GM23338 (cell line): ENCODE measurements around the gene TMEM119. TPM values are rescaled to one million over a fixed set of nuclear protein-coding genes. Genes with fewer than 3 reads are reported as not detected.
A peak's percentile ranks its signal among the peaks of the same experiment; 100 is the strongest.

ENCODE experiments used
- ATAC-seq: fragments of 200-7000 bp; cut with Tn5 transposase; 3 replicates; pipeline ENCODE4 v1.9.1; 2020
- DNase-seq: peaks from one replicate; pipeline ENCODE4 v3.0.0-alpha.2; 2015; ENCODE audit warnings: low spot score
- H2AFZ ChIP-seq: fragments of 200-600 bp; sonication (generic); 2 replicates; pipeline ENCODE4 v1.8.0; 2016; ENCODE audit warnings: antibody characterized with exemption, mild to moderate bottlenecking, moderate library complexity
- H3F3A ChIP-seq: fragments of 200-600 bp; sonication (generic); replicated peaks from 2 replicates; pipeline ENCODE4 v1.8.0; 2017; ENCODE audit warnings: antibody characterized with exemption, mixed run types, low read depth
- H3K27ac ChIP-seq: fragments of 200-600 bp; sonication (generic); 2 replicates; pipeline ENCODE4 v1.6.1; 2016; ENCODE audit warnings: low read depth
- H3K27me3 ChIP-seq: fragments of 200-600 bp; sonication (generic); 2 replicates; pipeline ENCODE4 v1.8.0; 2016; ENCODE audit warnings: mild to moderate bottlenecking, mixed run types, moderate library complexity; ENCODE audit not compliant: insufficient read depth
- H3K36me3 ChIP-seq: fragments of 200-600 bp; sonication (generic); 2 replicates; pipeline ENCODE4 v1.8.0; 2016; ENCODE audit warnings: mild to moderate bottlenecking; ENCODE audit not compliant: insufficient read depth
- H3K4me1 ChIP-seq: fragments of 200-600 bp; sonication (generic); 2 replicates; pipeline ENCODE4 v1.8.0; 2016; ENCODE audit warnings: mild to moderate bottlenecking, moderate library complexity; ENCODE audit not compliant: insufficient read depth
- H3K4me2 ChIP-seq: fragments of 200-600 bp; sonication (generic); 2 replicates; pipeline ENCODE4 v1.7.1; 2017; ENCODE audit warnings: mixed run types
- H3K4me3 ChIP-seq: fragments of 200-600 bp; sonication (generic); 2 replicates; pipeline ENCODE4 v1.6.1; 2016; ENCODE audit warnings: mixed run types
- H3K79me2 ChIP-seq: fragments of 200-600 bp; sonication (generic); replicated peaks from 2 replicates; pipeline ENCODE4 v1.8.0; 2017; ENCODE audit warnings: mild to moderate bottlenecking; ENCODE audit not compliant: insufficient read depth
- H3K9me2 ChIP-seq: fragments of 200-600 bp; sonication (generic); 2 replicates; pipeline ENCODE4 v1.8.0; 2017; ENCODE audit not compliant: insufficient read depth
- H4K20me1 ChIP-seq: fragments of 200-600 bp; sonication (generic); replicated peaks from 2 replicates; pipeline ENCODE4 v1.8.0; 2017; ENCODE audit warnings: mild to moderate bottlenecking; ENCODE audit not compliant: insufficient read depth
- H3K27ac Mint-ChIP-seq: 2 replicates; pipeline ENCODE4 v1.8.0; 2020; ENCODE audit warnings: inconsistent platforms, mild to moderate bottlenecking, moderate library complexity, mixed read lengths
- H3K27me3 Mint-ChIP-seq: 3 replicates; pipeline ENCODE4 v1.8.0; 2022; ENCODE audit warnings: low read depth, mild to moderate bottlenecking, moderate library complexity, mixed read lengths, inconsistent platforms; ENCODE audit not compliant: insufficient read depth, poor library complexity
- H3K36me3 Mint-ChIP-seq: 3 replicates; pipeline ENCODE4 v1.8.0; 2021; ENCODE audit warnings: low read depth, mild to moderate bottlenecking, inconsistent platforms, moderate library complexity, mixed read lengths
- H3K4me1 Mint-ChIP-seq: 3 replicates; pipeline ENCODE4 v1.8.0; 2020; ENCODE audit warnings: mild to moderate bottlenecking, inconsistent platforms, mixed read lengths
- H3K4me3 Mint-ChIP-seq: 3 replicates; pipeline ENCODE4 v1.8.0; 2021; ENCODE audit warnings: moderate library complexity, mild to moderate bottlenecking, inconsistent platforms, mixed read lengths
- H3K9me3 Mint-ChIP-seq: 3 replicates; pipeline ENCODE4 v1.8.0; 2020; ENCODE audit warnings: moderate library complexity, mild to moderate bottlenecking, inconsistent platforms, mixed read lengths
- CTCF ChIP-seq, 2 experiments: fragments of 200-600 bp in 1 of 2; sonication (generic) in 1 of 2; conservative IDR thresholded peaks; 2 replicates each; pipeline versions ENCODE4 v1.5.1 to v1.6.1; 2016 to 2017; ENCODE audit warnings: antibody characterized with exemption in 2 of 2, low read depth in 2 of 2, mild to moderate bottlenecking in 2 of 2, moderate library complexity in 1 of 2
- EZH2phosphoT487 ChIP-seq: fragments of 200-600 bp; sonication (generic); IDR thresholded peaks from one replicate; pipeline ENCODE4 v1.8.1; 2018; ENCODE audit warnings: antibody characterized with exemption; ENCODE audit not compliant: unreplicated experiment
- POLR2AphosphoS5 ChIP-seq: IDR thresholded peaks from 2 replicates; pipeline ENCODE4 v1.6.1; 2016; ENCODE audit warnings: antibody characterized with exemption, low read depth
- STAT1 ChIP-seq: IDR thresholded peaks from one replicate; pipeline ENCODE4 v1.6.1; 2016; ENCODE audit warnings: antibody characterized with exemption; ENCODE audit not compliant: unreplicated experiment
- polyA plus RNA-seq: library from polyadenylated mRNA; unstranded; fragments of >200 nt; fragmentation: Nextera tagmentation; extraction: Ambion mirVana; gene quantifications from 2 replicates; pipeline ENCODE4 v1.2.1, GENCODE V29; 2016
- total RNA-seq: library from RNA; depleted of rRNA; stranded (reverse); fragments of >200 nt; shearing (Covaris generic); gene quantifications from 2 replicates; pipeline ENCODE4 v1.2.3, GENCODE V29; 2014

The TMEM119 gene
- total and polyA plus RNA-seq, 2 experiments from 2014 or later, result 0.06 to 0.07 TPM

- TF ChIP-seq STAT1, result no peak
- TF ChIP-seq CTCF (conservative IDR thresholded peaks at IDR 0.05; ENCODE audit: low read depth in 2 of 2), result 0 out of 4 replicates have a peak, but pooled peaks of 1 of the 2 experiments have one; percentile 12
- Histone ChIP-seq H3K9me2 (no peaks in the 10 kb centered on the region), H2AFZ (no peak overlapping the region), H3K4me1 (no peaks in the 10 kb centered on the region; the same call in 1 of the 2 replicates), H3K79me2 (peaks cover 41% of the 10 kb centered on the region), H3K27ac (no peak overlapping the region), H3K27me3 (no peaks in the 10 kb centered on the region), H3K36me3 (peaks cover 46% of the 10 kb centered on the region), H3F3A (peaks cover 5% of the 10 kb centered on the region; the same call in 1 of the 2 replicates), H3K4me3 (no peak overlapping the region; the same call in 1 of the 2 replicates), H4K20me1 (peaks cover 19% of the 10 kb centered on the region; the same call in 1 of the 2 replicates), H3K4me2 (peak overlapping the region; percentile 89; the same call in 1 of the 2 replicates)
- H3K27me3 Mint-ChIP-seq, result no peaks in the 10 kb centered on the region
- H3K36me3 Mint-ChIP-seq, result peaks cover 58% of the 10 kb centered on the region
- H3K9me3 Mint-ChIP-seq, result no peaks in the 10 kb centered on the region; the same call in 2 of the 3 replicates
- H3K4me1 Mint-ChIP-seq, result peaks cover 15% of the 10 kb centered on the region
- no peak for DNase-seq
- no peak overlapping the region for H3K27ac Mint-ChIP-seq
- peak overlapping the region; percentile 100 for H3K4me3 Mint-ChIP-seq
- ATAC-seq, result no peak
Observed at GRCh38 chr12:108563804-108564151, 34.1 kb downstream of the TMEM119 start.

GRCh38 chr12:108563136-108563803 lies 34.6 kb downstream of the TMEM119 start:
- peaks cover 5% of the 10 kb centered on the region; the same call in 1 of the 2 replicates for H3F3A ChIP-seq
- peak; percentile 47 for ATAC-seq
- peak; percentile 89 for DNase-seq
- H3K27me3 ChIP-seq, result no peaks in the 10 kb centered on the region
- H3K4me1 ChIP-seq, result no peaks in the 10 kb centered on the region; the same call in 1 of the 2 replicates
- H3K27ac Mint-ChIP-seq, result peak overlapping the region; percentile 96
- no peaks in the 10 kb centered on the region; the same call in 2 of the 3 replicates for H3K9me3 Mint-ChIP-seq
- H3K4me3 ChIP-seq, result peak overlapping the region; percentile 95
- H3K27ac ChIP-seq, result peak overlapping the region; percentile 61
- peaks cover 16% of the 10 kb centered on the region for H3K4me1 Mint-ChIP-seq
- peaks cover 23% of the 10 kb centered on the region for H4K20me1 ChIP-seq
- no peaks in the 10 kb centered on the region for H3K27me3 Mint-ChIP-seq
- TF ChIP-seq EZH2phosphoT487 (no peak), POLR2AphosphoS5 (0 out of 2 replicates have a peak, but pooled peaks have one; percentile 20), STAT1 (no peak), CTCF (conservative IDR thresholded peaks at IDR 0.05; ENCODE audit: low read depth in 2 of 2) (peak; percentile 84 to 92)
- H3K79me2 ChIP-seq, result peaks cover 46% of the 10 kb centered on the region
- H3K36me3 Mint-ChIP-seq, result peaks cover 53% of the 10 kb centered on the region
- H2AFZ ChIP-seq, result 0 out of 2 replicates have a peak overlapping the region, but pooled peaks have one; percentile 2
- H3K4me2 ChIP-seq, result peak overlapping the region; percentile 89
- peaks cover 41% of the 10 kb centered on the region for H3K36me3 ChIP-seq
- no peaks in the 10 kb centered on the region for H3K9me2 ChIP-seq
- H3K4me3 Mint-ChIP-seq, result peak overlapping the region; percentile 100
